H9 (cell line): ENCODE data around the gene CHMP6. TPM values are rescaled to one million over a fixed set of nuclear protein-coding genes. Genes with fewer than 3 reads are reported as not detected.

ENCODE experiments used
- DNase-seq: peaks from one replicate; pipeline ENCODE4 v3.0.0-alpha.2; 2017
- H2AFZ ChIP-seq: one replicate; pipeline ENCODE4 v1.6.1; 2013; ENCODE audit warnings: mild to moderate bottlenecking, low read length, control low read depth, moderate library complexity
- H2AK5ac ChIP-seq: 2 replicates; pipeline ENCODE4 v1.6.1; 2013; ENCODE audit warnings: low read length, control low read depth, mixed read lengths; ENCODE audit not compliant: insufficient read length
- H2BK120ac ChIP-seq: one replicate; pipeline ENCODE4 v1.6.1; 2013; ENCODE audit warnings: low read depth, mild to moderate bottlenecking, low read length, control low read depth, inconsistent platforms; ENCODE audit not compliant: poor library complexity, severe bottlenecking
- H2BK12ac ChIP-seq: 2 replicates; pipeline ENCODE4 v1.6.1; 2013; ENCODE audit warnings: low read length, control low read depth, mixed read lengths, low read depth; ENCODE audit not compliant: insufficient read length
- H2BK15ac ChIP-seq: 2 replicates; pipeline ENCODE4 v1.6.1; 2013; ENCODE audit warnings: low read depth, low read length, control low read depth
- H2BK20ac ChIP-seq: one replicate; pipeline ENCODE4 v1.6.1; 2013; ENCODE audit warnings: low read depth, mild to moderate bottlenecking, low read length, control low read depth, inconsistent platforms; ENCODE audit not compliant: poor library complexity, severe bottlenecking
- H2BK5ac ChIP-seq: 2 replicates; pipeline ENCODE4 v1.6.1; 2013; ENCODE audit warnings: low read length, control low read depth, mixed read lengths; ENCODE audit not compliant: insufficient read length
- H3K14ac ChIP-seq: 2 replicates; pipeline ENCODE4 v1.6.1; 2013; ENCODE audit warnings: low read length, control low read depth; ENCODE audit not compliant: insufficient read depth
- H3K18ac ChIP-seq: 2 replicates; pipeline ENCODE4 v1.6.1; 2013; ENCODE audit warnings: low read depth, mild to moderate bottlenecking, mixed read lengths, low read length, control low read depth; ENCODE audit not compliant: insufficient read length
- H3K23ac ChIP-seq: 2 replicates; pipeline ENCODE4 v1.6.1; 2013; ENCODE audit warnings: low read length, control low read depth, mixed read lengths, low read depth; ENCODE audit not compliant: insufficient read length
- H3K23me2 ChIP-seq: 2 replicates; pipeline ENCODE4 v1.6.1; 2013; ENCODE audit warnings: low read depth, mild to moderate bottlenecking, mixed read lengths, low read length, control low read depth; ENCODE audit not compliant: insufficient read length, poor library complexity, severe bottlenecking
- H3K27ac ChIP-seq: 2 replicates; pipeline ENCODE4 v1.5.1; 2013; ENCODE audit warnings: low read length, control low read depth, mixed read lengths, low read depth; ENCODE audit not compliant: insufficient read length
- H3K27me3 ChIP-seq: 2 replicates; pipeline ENCODE4 v1.6.1; 2013; ENCODE audit warnings: low read length, control low read depth, inconsistent platforms; ENCODE audit not compliant: insufficient read depth
- H3K4ac ChIP-seq: 2 replicates; pipeline ENCODE4 v1.6.1; 2013; ENCODE audit warnings: low read depth, mild to moderate bottlenecking, control low read depth, inconsistent platforms, low read length, moderate library complexity
- H3K4me1 ChIP-seq: 2 replicates; pipeline ENCODE4 v1.6.1; 2013; ENCODE audit warnings: low read length, control low read depth, inconsistent platforms; ENCODE audit not compliant: insufficient read depth
- H3K4me2 ChIP-seq: 2 replicates; pipeline ENCODE4 v1.6.1; 2013; ENCODE audit warnings: low read length, control low read depth, mixed read lengths; ENCODE audit not compliant: insufficient read length, insufficient read depth
- H3K56ac ChIP-seq: 2 replicates; pipeline ENCODE4 v1.6.1; 2013; ENCODE audit warnings: low read depth, mild to moderate bottlenecking, mixed read lengths, low read length, control low read depth; ENCODE audit not compliant: insufficient read length
- H3K79me1 ChIP-seq: 2 replicates; pipeline ENCODE4 v1.6.1; 2013; ENCODE audit warnings: low read depth, mild to moderate bottlenecking, moderate library complexity, low read length, control low read depth, inconsistent platforms; ENCODE audit not compliant: insufficient read depth, poor library complexity, severe bottlenecking
- H3K79me2 ChIP-seq: 2 replicates; pipeline ENCODE4 v1.6.1; 2013; ENCODE audit warnings: low read length, control low read depth, inconsistent platforms; ENCODE audit not compliant: insufficient read depth
- H3K9ac ChIP-seq: 2 replicates; pipeline ENCODE4 v1.6.1; 2013; ENCODE audit warnings: low read length, control low read depth, mixed read lengths; ENCODE audit not compliant: insufficient read length; ENCODE audit errors: extremely low read depth
- H3K9me3 ChIP-seq: one replicate; pipeline ENCODE4 v1.6.1; 2013; ENCODE audit warnings: low read depth, low read length, inconsistent platforms; ENCODE audit not compliant: control insufficient read depth
- H3T11ph ChIP-seq: one replicate; pipeline ENCODE4 v1.6.1; 2013; ENCODE audit warnings: mild to moderate bottlenecking, low read length, control low read depth, inconsistent platforms
- H4K20me1 ChIP-seq: one replicate; pipeline ENCODE4 v1.6.1; 2013; ENCODE audit not compliant: control insufficient read depth, insufficient read length, insufficient read depth
- H4K5ac ChIP-seq: 2 replicates; pipeline ENCODE4 v1.6.1; 2013; ENCODE audit warnings: low read depth, mild to moderate bottlenecking, mixed read lengths, low read length, control low read depth; ENCODE audit not compliant: insufficient read length
- H4K8ac ChIP-seq: replicated peaks from 2 replicates; pipeline ENCODE4 v1.6.1; 2013; ENCODE audit warnings: low read length, control low read depth, mixed read lengths, low read depth; ENCODE audit not compliant: insufficient read length
- H4K91ac ChIP-seq: 2 replicates; pipeline ENCODE4 v1.6.1; 2013; ENCODE audit warnings: low read depth, mild to moderate bottlenecking, moderate library complexity, mixed read lengths, low read length, control low read depth; ENCODE audit not compliant: insufficient read length
- H3K27ac Mint-ChIP-seq, 3 experiments: 2 replicates in 2 of 3; 3 replicates in 1 of 3; pipeline ENCODE4 v1.8.0; 2020 to 2021; ENCODE audit warnings: mixed read lengths in 3 of 3, mild to moderate bottlenecking in 1 of 3, moderate library complexity in 1 of 3
- H3K27me3 Mint-ChIP-seq: 2 replicates; pipeline ENCODE4 v1.8.0; 2021; ENCODE audit warnings: low read depth, mild to moderate bottlenecking, moderate library complexity, mixed read lengths
- H3K36me3 Mint-ChIP-seq, 3 experiments: 2 replicates in 2 of 3; 3 replicates in 1 of 3; pipeline ENCODE4 v1.8.0; 2020 to 2021; ENCODE audit warnings: low read depth in 3 of 3, mixed read lengths in 3 of 3; ENCODE audit not compliant: insufficient read depth in 1 of 3
- H3K4me1 Mint-ChIP-seq, 2 experiments: 2 replicates each; pipeline ENCODE4 v1.8.0; 2020; ENCODE audit warnings: mixed read lengths in 2 of 2
- H3K4me3 Mint-ChIP-seq, 2 experiments: 2 replicates in 1 of 2; 3 replicates in 1 of 2; pipeline ENCODE4 v1.8.0; 2020 to 2021; ENCODE audit warnings: mild to moderate bottlenecking in 2 of 2, mixed read lengths in 2 of 2, moderate library complexity in 1 of 2
- H3K9me3 Mint-ChIP-seq, 2 experiments: 2 replicates in 1 of 2; 3 replicates in 1 of 2; pipeline ENCODE4 v1.8.0; 2020; ENCODE audit warnings: mild to moderate bottlenecking in 2 of 2, mixed read lengths in 2 of 2, moderate library complexity in 1 of 2
- WGBS: extraction: QIAGEN DNeasy Blood & Tissue Kit; methylation state at CpG from one replicate; pipeline ENCODE4 v1.1.7; 2013; ENCODE audit warnings: missing lambda C conversion rate, low lambda C conversion rate, mixed read lengths; ENCODE audit not compliant: insufficient read length; ENCODE audit errors: extremely low coverage; 5-methylcytosine and 5-hydroxymethylcytosine counted together
- total RNA-seq: library from RNA; stranded (reverse); gene quantifications from 2 replicates; pipeline ENCODE4 v1.2.1, GENCODE V29; 2021
- TF ChIP-seq, protein P1 (sequence below): fragments of 200-600 bp; sonication (generic); conservative IDR thresholded peaks from 3 replicates; pipeline ENCODE4 v1.8.0; 2021; ENCODE audit warnings: antibody characterized with exemption, mild to moderate bottlenecking

The CHMP6 gene
- total RNA-seq, 1 experiment from 2014 or later: 23.4 TPM

DNA sequence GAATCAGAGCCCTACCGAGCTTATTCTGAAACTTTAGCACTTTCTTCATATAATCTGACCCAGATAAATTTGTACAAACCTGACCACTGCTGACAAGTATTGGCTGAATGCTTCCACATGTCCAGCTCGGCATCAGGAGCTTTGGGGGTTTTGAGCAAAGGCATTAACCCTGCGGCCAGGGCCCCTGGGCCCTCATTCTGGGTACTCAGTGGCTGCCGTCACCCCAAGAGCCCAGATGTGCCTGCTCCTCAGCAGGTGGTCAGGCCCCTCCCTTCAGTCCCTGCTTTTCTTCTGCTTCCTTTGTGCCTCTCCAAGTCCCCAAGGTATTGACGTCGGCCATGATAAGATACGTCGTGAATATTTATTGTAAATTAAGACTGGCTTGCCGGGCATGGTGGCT, 47.3 kb upstream of the CHMP6 start:
- Histone ChIP-seq H2BK15ac (no peak overlapping the region), H2BK5ac (no peak overlapping the region), H3K79me2 (no peaks in the 10 kb centered on the region), H3T11ph (no peak overlapping the region), H3K9me3 (no peaks in the 10 kb centered on the region), H3K18ac (no peak overlapping the region), H3K23me2 (no peaks in the 10 kb centered on the region), H3K4ac (no peak overlapping the region), H3K9ac (no peak overlapping the region), H3K56ac (no peak overlapping the region), H3K27me3 (no peaks in the 10 kb centered on the region), H3K79me1 (no peaks in the 10 kb centered on the region), H3K23ac (no peak overlapping the region), H2AFZ (no peak overlapping the region), H3K4me2 (no peak overlapping the region), H4K8ac (no peak overlapping the region), H4K91ac (no peak overlapping the region), H3K14ac (no peak overlapping the region), H3K4me1 (no peaks in the 10 kb centered on the region), H2BK12ac (no peak overlapping the region), H3K27ac (no peak overlapping the region), H2AK5ac (no peak overlapping the region), H2BK120ac (no peak overlapping the region), H4K20me1 (peaks cover 4% of the 10 kb centered on the region), H2BK20ac (no peak overlapping the region), H4K5ac (no peak overlapping the region)
- no CpG with 5 or more reads among the region's 9 CpGs for WGBS
- Mint-ChIP-seq H3K27ac (no peak overlapping the region; a peak in 2 of 7 replicates), H3K36me3 (peaks cover 14 to 19% (median 17%) of the 10 kb centered on the region in 3 experiments), H3K4me3 (no peak overlapping the region), H3K27me3 (no peaks in the 10 kb centered on the region), H3K4me1 (0 out of 4 replicates have a peak, but pooled peaks cover 0 to 2% of the 10 kb centered on the region in 2 experiments), H3K9me3 (no peaks in the 10 kb centered on the region)
- DNase-seq: no peak
- TF ChIP-seq, protein P1, sequence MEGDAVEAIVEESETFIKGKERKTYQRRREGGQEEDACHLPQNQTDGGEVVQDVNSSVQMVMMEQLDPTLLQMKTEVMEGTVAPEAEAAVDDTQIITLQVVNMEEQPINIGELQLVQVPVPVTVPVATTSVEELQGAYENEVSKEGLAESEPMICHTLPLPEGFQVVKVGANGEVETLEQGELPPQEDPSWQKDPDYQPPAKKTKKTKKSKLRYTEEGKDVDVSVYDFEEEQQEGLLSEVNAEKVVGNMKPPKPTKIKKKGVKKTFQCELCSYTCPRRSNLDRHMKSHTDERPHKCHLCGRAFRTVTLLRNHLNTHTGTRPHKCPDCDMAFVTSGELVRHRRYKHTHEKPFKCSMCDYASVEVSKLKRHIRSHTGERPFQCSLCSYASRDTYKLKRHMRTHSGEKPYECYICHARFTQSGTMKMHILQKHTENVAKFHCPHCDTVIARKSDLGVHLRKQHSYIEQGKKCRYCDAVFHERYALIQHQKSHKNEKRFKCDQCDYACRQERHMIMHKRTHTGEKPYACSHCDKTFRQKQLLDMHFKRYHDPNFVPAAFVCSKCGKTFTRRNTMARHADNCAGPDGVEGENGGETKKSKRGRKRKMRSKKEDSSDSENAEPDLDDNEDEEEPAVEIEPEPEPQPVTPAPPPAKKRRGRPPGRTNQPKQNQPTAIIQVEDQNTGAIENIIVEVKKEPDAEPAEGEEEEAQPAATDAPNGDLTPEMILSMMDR: no peak
